Measurements from ENCODE around the gene CDR2. TPM values are rescaled to one million over a fixed set of nuclear protein-coding genes. Genes with fewer than 3 reads are reported as not detected.

CDR2 gene
- total RNA-seq: 58.8 and 73.5 TPM in 2 replicates

DNA sequence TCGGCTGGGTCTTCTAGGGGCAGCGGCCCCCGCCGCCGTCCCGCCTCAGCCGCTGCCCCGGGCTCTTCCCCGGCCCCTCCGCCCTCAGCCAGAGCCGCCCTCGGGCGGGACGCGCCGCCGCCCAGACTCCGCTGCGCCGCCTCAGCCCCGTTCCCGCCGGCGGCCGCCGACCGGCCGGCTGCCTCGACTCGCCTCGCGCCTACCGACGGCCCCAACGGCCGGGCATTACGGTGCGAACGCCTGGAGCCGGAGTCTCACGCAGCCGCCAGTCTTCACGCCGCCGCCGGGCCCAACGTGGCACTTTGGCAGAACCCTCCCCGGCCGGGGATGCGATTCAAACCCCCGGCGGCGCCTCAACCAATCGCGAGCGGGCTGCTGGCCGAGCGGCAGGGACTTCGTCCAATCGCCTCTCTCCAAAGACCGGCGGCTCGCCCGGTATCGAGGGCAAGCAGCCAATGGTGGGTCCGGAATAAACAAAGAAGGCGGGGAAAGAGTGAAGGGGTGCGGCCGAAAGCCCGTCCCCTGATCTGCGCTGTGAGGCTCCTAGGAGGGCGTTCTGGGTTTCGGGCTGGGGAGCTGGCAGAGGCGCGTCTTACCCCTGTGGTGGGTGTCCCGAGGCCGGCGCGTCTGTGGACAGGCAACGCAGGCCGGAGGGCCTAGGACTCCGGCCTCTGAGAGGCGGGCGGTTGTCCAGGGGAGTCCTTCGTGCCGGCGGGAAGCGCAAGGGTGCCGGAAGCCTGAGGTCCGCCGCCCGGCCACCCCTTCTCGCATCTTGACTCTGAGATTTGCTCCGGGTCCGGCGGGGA is at the start of gene CDR2:
Gene CDR2, minus strand, starts transcription at position 309 of the 806 bp plus-strand sequence. CDS start 310 bp downstream, outside the sequence.

DNA sequence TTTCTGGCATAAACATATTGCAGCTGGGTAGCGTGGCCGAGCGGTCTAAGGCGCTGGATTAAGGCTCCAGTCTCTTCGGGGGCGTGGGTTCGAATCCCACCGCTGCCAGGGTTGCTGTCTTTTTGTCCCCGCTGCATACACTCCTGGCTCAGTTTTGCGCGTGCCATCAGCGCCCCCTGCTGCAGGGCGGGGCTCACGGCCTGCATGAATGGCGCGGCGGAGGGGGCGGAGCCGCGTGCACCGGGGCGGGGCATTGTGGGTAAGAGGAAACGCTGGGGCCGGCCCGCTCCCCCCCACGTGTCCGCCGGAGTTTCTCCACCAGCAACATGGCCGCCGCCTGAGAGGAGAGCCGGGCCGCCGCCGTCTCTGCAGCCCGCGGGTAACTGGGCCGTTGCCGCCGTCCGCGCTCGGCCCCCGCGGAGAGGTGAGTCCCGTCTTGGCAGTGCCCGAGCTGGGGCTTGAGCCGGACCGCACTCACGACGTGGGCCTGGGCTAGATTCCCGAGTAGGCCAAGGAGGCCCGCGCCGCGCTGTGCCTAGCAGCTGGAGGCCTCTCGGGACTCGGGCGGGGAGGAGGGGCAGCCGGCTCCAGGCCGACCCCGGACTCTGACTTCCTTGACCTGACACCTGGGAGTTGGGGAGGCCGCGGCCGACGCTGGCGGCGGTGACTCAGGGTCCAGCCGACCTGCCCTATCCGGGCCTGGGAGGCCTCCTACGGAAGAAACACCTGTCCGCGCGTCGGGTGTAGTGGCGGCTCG is 77.1 kb downstream of the CDR2 start, which contains the start of gene POLR3E:
Gene POLR3E, plus strand, starts transcription at position 296 of the 757 bp plus-strand sequence. CDS start 5,560 bp downstream, outside the sequence.

Other genes starting within 250 kb of the CDR2 start
- not detected in 2 replicates for gene SDR42E2, start 212.1 kb downstream of the CDR2 start, total RNA-seq
- 22.6 and 27.2 TPM in 2 replicates for gene EEF2K, start 168.3 kb downstream of the CDR2 start, total RNA-seq
- gene POLR3E, start 77.2 kb downstream of the CDR2 start, total RNA-seq: 42.5 and 57.9 TPM in 2 replicates
- gene NPIPB5, start 136.3 kb upstream of the CDR2 start, total RNA-seq: 82.8 and 140 TPM in 2 replicates